CD4-positive, alpha-beta T cell (primary cell): ENCODE data around the gene ARHGAP6. TPM values are rescaled to one million over a fixed set of nuclear protein-coding genes. Genes with fewer than 3 reads are reported as not detected.

Experiments used
- ATAC-seq: fragments of 200-7000 bp; cut with Tn5 transposase; one replicate; pipeline ENCODE4 v1.10.0; 2022; ENCODE audit warnings: mild to moderate bottlenecking; ENCODE audit not compliant: poor library complexity
- CTCF ChIA-PET: fragments of 350-600 bp; sonication (Branson Sonifier 250); formaldehyde crosslinking; loops from one replicate; lab custom pipeline; 2021; ENCODE audit warnings: antibody characterized with exemption, inconsistent platforms; lab: Charles Lee
- POLR2A ChIA-PET: fragments of 350-600 bp; sonication (Branson Sonifier 250); formaldehyde crosslinking; loops from one replicate; lab custom pipeline; 2021; ENCODE audit warnings: antibody characterized with exemption, inconsistent platforms; lab: Charles Lee
- DNase-seq, 14 experiments: peaks; one replicate each; pipeline ENCODE4 v3.0.0-alpha.2; 2013 to 2020; ENCODE audit warnings: mixed read lengths in 2 of 14
- H3K27ac ChIP-seq, 2 donors: one replicate each; pipeline versions ENCODE4 v1.5.1 to v1.7.0; 2013; ENCODE audit warnings: low read length in 2 of 2, low read depth in 1 of 2, mild to moderate bottlenecking in 1 of 2
- H3K27me3 ChIP-seq, 2 experiments: 1 replicate in 1 of 2; 2 replicates in 1 of 2; pipeline versions ENCODE4 v1.6.1 to v1.7.0; 2013; ENCODE audit warnings: low read length in 2 of 2, control low read depth in 1 of 2, mild to moderate bottlenecking in 1 of 2, moderate library complexity in 1 of 2; ENCODE audit not compliant: insufficient read depth in 2 of 2, control insufficient read depth in 1 of 2
- H3K36me3 ChIP-seq: one replicate; pipeline ENCODE4 v1.6.1; 2013; ENCODE audit warnings: low read length, control low read depth; ENCODE audit not compliant: insufficient read depth
- H3K4me1 ChIP-seq: one replicate; pipeline ENCODE4 v1.6.1; 2013; ENCODE audit warnings: low read length, control low read depth; ENCODE audit not compliant: insufficient read depth
- H3K4me3 ChIP-seq: one replicate; pipeline ENCODE4 v1.5.1; 2013; ENCODE audit warnings: mild to moderate bottlenecking, low read length, moderate library complexity
- H3K9me3 ChIP-seq, 2 experiments: 1 replicate in 1 of 2; 2 replicates in 1 of 2; pipeline versions ENCODE4 v1.6.1 to v1.7.0; 2013; ENCODE audit warnings: low read length in 2 of 2, mild to moderate bottlenecking in 2 of 2, control low read depth in 1 of 2, moderate library complexity in 1 of 2; ENCODE audit not compliant: control insufficient read depth in 1 of 2, insufficient read depth in 1 of 2
- H3K27ac Mint-ChIP-seq: one replicate; pipeline ENCODE4 v1.8.0; 2020; ENCODE audit warnings: mixed read lengths
- H3K27me3 Mint-ChIP-seq: one replicate; pipeline ENCODE4 v1.8.0; 2021; ENCODE audit warnings: mixed read lengths
- H3K36me3 Mint-ChIP-seq: one replicate; pipeline ENCODE4 v1.8.0; 2021; ENCODE audit warnings: low read depth, mixed read lengths
- H3K4me1 Mint-ChIP-seq: one replicate; pipeline ENCODE4 v1.8.0; 2021; ENCODE audit warnings: low read depth, mixed read lengths
- H3K4me3 Mint-ChIP-seq: one replicate; pipeline ENCODE4 v1.8.0; 2020; ENCODE audit warnings: mild to moderate bottlenecking, mixed read lengths
- H3K9me3 Mint-ChIP-seq: one replicate; pipeline ENCODE4 v1.8.0; 2020; ENCODE audit warnings: mixed read lengths
- intact Hi-C, 2 experiments: fragments of 100-400 bp; cut with DNase I in 1 of 2; cut with micrococcal nuclease in 1 of 2; formaldehyde crosslinking; loops; one replicate each; pipeline versions ENCODE4 v1.15.1 to v1.9.0; 2023 to 2025; cut with DNase I, micrococcal nuclease
- total RNA-seq, 174 experiments: library from RNA in 2 of 174; stranded (reverse) in 2 of 174; gene quantifications; one replicate each; pipeline ENCODE4 v1.2.3 and lab custom pipeline; 2021 to 2026
- TF ChIP-seq, protein P1 (sequence below): fragments of 200-600 bp; IDR thresholded peaks from one replicate; pipeline ENCODE4 v1.8.0; 2022; ENCODE audit warnings: antibody characterized with exemption, mild to moderate bottlenecking

The ARHGAP6 gene
- total RNA-seq, 2 experiments from 2014 or later, result not detected

DNA sequence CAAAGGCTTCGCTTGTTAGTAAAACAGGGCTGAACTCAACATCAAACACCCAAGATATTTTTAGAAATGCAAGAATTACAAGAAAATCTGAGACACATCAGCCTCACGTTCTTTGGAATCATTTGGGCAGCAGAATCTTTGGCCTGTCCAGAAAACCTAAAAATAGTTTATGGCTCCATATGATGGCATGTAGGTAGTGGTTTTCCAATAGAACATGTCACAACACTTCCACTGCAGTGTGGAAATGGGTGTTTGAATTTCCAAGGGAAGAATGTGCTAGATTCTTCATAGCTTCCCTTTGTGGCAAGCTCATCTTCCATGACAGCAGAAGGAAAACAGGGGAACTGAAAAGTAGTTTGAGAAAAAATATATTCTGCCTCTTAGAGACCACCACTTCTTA is 118.8 kb downstream of the ARHGAP6 start:
- no peaks in the 10 kb centered on the region for H3K4me1 ChIP-seq
- no peaks in the 10 kb centered on the region for H3K27me3 Mint-ChIP-seq
- no peaks in the 10 kb centered on the region for H3K36me3 Mint-ChIP-seq
- ATAC-seq (no peak), DNase-seq (no peak)
- no peak overlapping the region for H3K27ac Mint-ChIP-seq
- H3K4me3 Mint-ChIP-seq, result no peak overlapping the region
- no peak overlapping the region for H3K4me3 ChIP-seq
- no peaks in the 10 kb centered on the region for H3K36me3 ChIP-seq
- POLR2A ChIA-PET, result no interaction called here
- H3K4me1 Mint-ChIP-seq, result no peaks in the 10 kb centered on the region
- no peaks in the 10 kb centered on the region for H3K9me3 Mint-ChIP-seq
- intact Hi-C loops, result no loop called here
- H3K27me3 ChIP-seq, result no peaks in the 10 kb centered on the region
- CTCF ChIA-PET, result no interaction called here
- H3K9me3 ChIP-seq, result no peaks in the 10 kb centered on the region
- no peak overlapping the region for H3K27ac ChIP-seq
- TF ChIP-seq, protein P1, sequence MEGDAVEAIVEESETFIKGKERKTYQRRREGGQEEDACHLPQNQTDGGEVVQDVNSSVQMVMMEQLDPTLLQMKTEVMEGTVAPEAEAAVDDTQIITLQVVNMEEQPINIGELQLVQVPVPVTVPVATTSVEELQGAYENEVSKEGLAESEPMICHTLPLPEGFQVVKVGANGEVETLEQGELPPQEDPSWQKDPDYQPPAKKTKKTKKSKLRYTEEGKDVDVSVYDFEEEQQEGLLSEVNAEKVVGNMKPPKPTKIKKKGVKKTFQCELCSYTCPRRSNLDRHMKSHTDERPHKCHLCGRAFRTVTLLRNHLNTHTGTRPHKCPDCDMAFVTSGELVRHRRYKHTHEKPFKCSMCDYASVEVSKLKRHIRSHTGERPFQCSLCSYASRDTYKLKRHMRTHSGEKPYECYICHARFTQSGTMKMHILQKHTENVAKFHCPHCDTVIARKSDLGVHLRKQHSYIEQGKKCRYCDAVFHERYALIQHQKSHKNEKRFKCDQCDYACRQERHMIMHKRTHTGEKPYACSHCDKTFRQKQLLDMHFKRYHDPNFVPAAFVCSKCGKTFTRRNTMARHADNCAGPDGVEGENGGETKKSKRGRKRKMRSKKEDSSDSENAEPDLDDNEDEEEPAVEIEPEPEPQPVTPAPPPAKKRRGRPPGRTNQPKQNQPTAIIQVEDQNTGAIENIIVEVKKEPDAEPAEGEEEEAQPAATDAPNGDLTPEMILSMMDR, result no peak

DNA sequence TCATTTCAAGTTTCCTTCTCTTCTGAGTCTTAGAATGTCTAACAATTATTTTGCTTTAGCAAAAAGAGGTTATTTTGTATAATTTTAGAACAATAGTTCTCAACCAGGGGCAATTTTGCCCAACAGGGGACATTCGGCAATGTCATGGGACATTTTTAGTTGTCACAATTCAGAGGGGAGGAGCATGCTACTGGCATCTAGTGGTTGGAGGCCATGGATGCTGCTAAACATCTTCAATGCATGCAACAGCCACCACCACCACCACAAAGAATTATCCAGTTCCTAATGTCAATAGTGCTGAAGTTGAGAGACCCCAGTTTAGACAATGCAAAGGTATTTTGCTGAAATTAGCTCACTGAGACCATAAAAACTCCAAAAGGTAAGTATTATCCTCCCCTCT is 122.5 kb downstream of the ARHGAP6 start:
- no peaks in the 10 kb centered on the region for H3K27me3 ChIP-seq
- no peaks in the 10 kb centered on the region for H3K4me1 ChIP-seq
- intact Hi-C loops, result no loop called here
- H3K27me3 Mint-ChIP-seq, result no peaks in the 10 kb centered on the region
- H3K4me3 Mint-ChIP-seq, result no peak overlapping the region
- POLR2A ChIA-PET, result no interaction called here
- H3K9me3 ChIP-seq, result no peaks in the 10 kb centered on the region
- H3K27ac ChIP-seq, result no peak overlapping the region
- H3K36me3 ChIP-seq, result no peaks in the 10 kb centered on the region
- no peak overlapping the region for H3K27ac Mint-ChIP-seq
- no peak overlapping the region for H3K4me3 ChIP-seq
- DNase-seq (no peak), ATAC-seq (no peak)
- CTCF ChIA-PET, result interaction anchor here (1.2 kb wide), 1 partner anchor 10 kb away, joined by 3 read pairs; no protein-coding TSS in a partner anchor
- TF ChIP-seq, protein P1, result no peak
- no peaks in the 10 kb centered on the region for H3K9me3 Mint-ChIP-seq
- no peaks in the 10 kb centered on the region for H3K4me1 Mint-ChIP-seq
- no peaks in the 10 kb centered on the region for H3K36me3 Mint-ChIP-seq

DNA sequence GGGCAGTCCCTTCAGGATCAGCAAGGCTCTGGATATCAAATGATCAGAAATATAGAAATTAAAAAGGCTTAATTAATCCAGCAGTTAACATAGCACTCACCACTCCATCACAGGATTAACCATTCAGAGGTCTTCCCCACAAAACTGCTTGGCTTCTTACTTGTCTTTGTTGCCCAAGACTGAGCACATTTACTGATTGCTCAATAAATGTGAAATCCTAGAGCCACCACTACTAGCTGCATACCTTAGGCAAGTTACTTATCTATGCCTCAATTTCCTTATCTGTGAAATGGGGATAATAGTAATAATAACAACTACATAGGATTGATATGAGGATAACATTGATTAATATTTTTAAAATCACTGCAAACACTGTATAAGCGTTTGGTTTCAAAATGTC is 124.2 kb downstream of the ARHGAP6 start:
- Histone ChIP-seq H3K36me3 (no peaks in the 10 kb centered on the region), H3K4me1 (no peaks in the 10 kb centered on the region), H3K27me3 (no peaks in the 10 kb centered on the region), H3K27ac (no peak overlapping the region), H3K9me3 (no peaks in the 10 kb centered on the region), H3K4me3 (no peak overlapping the region)
- DNase-seq, result no peak
- no peaks in the 10 kb centered on the region for H3K9me3 Mint-ChIP-seq
- TF ChIP-seq, protein P1, result no peak
- no peak overlapping the region for H3K4me3 Mint-ChIP-seq
- intact Hi-C loops, result loop anchor here in 1 of 2 experiments (1.0 kb wide), 1 partner anchor 17 kb away; no protein-coding TSS in a partner anchor
- no peak for ATAC-seq
- POLR2A ChIA-PET, result interaction anchor here (0.6 kb wide), 1 partner anchor 233 kb away, joined by 3 read pairs; no protein-coding TSS in a partner anchor
- H3K36me3 Mint-ChIP-seq, result no peaks in the 10 kb centered on the region
- no peak overlapping the region for H3K27ac Mint-ChIP-seq
- no peaks in the 10 kb centered on the region for H3K4me1 Mint-ChIP-seq
- no peaks in the 10 kb centered on the region for H3K27me3 Mint-ChIP-seq
- CTCF ChIA-PET, result no interaction called here
